ENCODE data around the gene DTNBP1. TPM values are rescaled to one million over a fixed set of nuclear protein-coding genes. Genes with fewer than 3 reads are reported as not detected.

The DTNBP1 gene
- total RNA-seq, 1 experiment from 2014 or later, result 28.2 TPM

DNA sequence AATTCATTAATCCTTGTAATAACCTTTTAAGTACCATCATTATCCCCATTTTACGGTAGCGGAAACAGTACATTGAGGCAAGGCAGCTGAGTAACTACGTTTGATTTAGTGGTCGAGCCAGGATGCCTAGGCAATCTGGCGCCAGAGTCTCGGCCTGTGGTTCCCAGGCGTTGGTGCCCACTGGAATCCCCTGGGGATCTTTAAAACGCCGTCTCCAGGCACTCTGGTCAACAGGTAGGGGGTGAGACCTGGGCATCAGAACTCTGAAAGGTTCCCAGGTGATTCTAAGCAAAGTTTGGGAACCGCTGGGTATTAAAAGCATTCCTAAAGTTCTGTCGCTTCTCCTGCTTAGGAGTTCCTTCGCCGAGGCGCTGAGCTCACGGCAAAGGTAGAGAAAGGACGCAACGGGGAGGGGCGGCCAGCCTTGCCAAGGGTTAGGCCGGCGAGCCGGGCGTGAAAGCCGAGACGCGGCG lies 939 bp downstream of the DTNBP1 start:
- no peaks in the 10 kb centered on the region for H3K9me3 ChIP-seq (ENCODE audit: low read depth, low read length, poor library complexity, severe bottlenecking)
- BruUV-seq (replicated peaks), result no TSS peak
- intact Hi-C loops (cut with micrococcal nuclease; ENCODE audit: unreplicated experiment), result no loop called here
- H3K27me3 ChIP-seq (replicated peaks; ENCODE audit: insufficient read depth, low read depth, low read length, poor library complexity), result no peaks in the 10 kb centered on the region
- no peaks in the 10 kb centered on the region for H3K36me3 ChIP-seq (ENCODE audit: insufficient read depth, low read length, poor library complexity, severe bottlenecking)
- DNase-seq (ENCODE audit: low spot score), result peak; percentile 25
- peaks cover 4% of the 10 kb centered on the region for H3K4me1 ChIP-seq (ENCODE audit: insufficient read depth, low read length, poor library complexity, severe bottlenecking)
- H3K4me3 ChIP-seq (ENCODE audit: low read depth, low read length, poor library complexity, severe bottlenecking), result peak overlapping the region; percentile 74
- H3K27ac ChIP-seq (ENCODE audit: low read depth, low read length, poor library complexity, severe bottlenecking), result peak overlapping the region; percentile 50
- no peak for TF ChIP-seq EZH2 (IDR thresholded peaks at IDR 0.05; ENCODE audit: borderline replicate concordance, low read depth, low read length, poor library complexity, severe bottlenecking)
- TF ChIP-seq, protein P1, sequence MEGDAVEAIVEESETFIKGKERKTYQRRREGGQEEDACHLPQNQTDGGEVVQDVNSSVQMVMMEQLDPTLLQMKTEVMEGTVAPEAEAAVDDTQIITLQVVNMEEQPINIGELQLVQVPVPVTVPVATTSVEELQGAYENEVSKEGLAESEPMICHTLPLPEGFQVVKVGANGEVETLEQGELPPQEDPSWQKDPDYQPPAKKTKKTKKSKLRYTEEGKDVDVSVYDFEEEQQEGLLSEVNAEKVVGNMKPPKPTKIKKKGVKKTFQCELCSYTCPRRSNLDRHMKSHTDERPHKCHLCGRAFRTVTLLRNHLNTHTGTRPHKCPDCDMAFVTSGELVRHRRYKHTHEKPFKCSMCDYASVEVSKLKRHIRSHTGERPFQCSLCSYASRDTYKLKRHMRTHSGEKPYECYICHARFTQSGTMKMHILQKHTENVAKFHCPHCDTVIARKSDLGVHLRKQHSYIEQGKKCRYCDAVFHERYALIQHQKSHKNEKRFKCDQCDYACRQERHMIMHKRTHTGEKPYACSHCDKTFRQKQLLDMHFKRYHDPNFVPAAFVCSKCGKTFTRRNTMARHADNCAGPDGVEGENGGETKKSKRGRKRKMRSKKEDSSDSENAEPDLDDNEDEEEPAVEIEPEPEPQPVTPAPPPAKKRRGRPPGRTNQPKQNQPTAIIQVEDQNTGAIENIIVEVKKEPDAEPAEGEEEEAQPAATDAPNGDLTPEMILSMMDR (conservative IDR thresholded peaks at IDR 0.05; ENCODE audit: low read depth, low read length), result no peak
- ChIA-PET CTCF (no interaction called here), POLR2A (ENCODE audit: low non-redundant PET) (interaction anchor here (0.6 to 0.7 kb wide), 3 partner anchors 65 to 1597 kb away, joined by 3 to 5 read pairs (median 4); no protein-coding TSS in a partner anchor)

DNA sequence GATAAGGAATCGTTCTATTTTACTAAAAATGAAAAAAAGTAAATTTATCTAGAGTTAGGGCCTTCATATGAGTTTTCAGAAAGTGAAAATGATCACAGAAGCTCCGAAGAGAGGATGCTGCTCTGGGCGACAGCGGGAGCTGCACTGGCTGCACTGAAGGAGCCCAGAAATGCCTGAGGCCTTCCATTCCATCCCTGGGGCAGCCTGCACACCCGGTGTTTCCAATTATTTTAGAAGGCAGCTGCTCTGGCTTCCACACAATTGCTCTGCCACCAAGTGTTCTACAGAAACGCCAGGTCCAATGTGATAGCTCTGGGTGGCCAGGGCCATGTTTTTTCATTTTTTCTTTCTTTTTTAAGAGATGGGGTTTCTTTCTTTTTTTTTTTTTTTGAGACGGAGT lies 3.6 kb downstream of the DTNBP1 start:
- Histone ChIP-seq H3K4me1 (ENCODE audit: insufficient read depth, low read length, poor library complexity, severe bottlenecking) (peaks cover 4% of the 10 kb centered on the region), H3K4me3 (ENCODE audit: low read depth, low read length, poor library complexity, severe bottlenecking) (no peak overlapping the region), H3K27ac (ENCODE audit: low read depth, low read length, poor library complexity, severe bottlenecking) (no peak overlapping the region), H3K27me3 (replicated peaks; ENCODE audit: insufficient read depth, low read depth, low read length, poor library complexity) (no peaks in the 10 kb centered on the region), H3K36me3 (ENCODE audit: insufficient read depth, low read length, poor library complexity, severe bottlenecking) (no peaks in the 10 kb centered on the region), H3K9me3 (ENCODE audit: low read depth, low read length, poor library complexity, severe bottlenecking) (no peaks in the 10 kb centered on the region)
- intact Hi-C loops (cut with micrococcal nuclease; ENCODE audit: unreplicated experiment), result no loop called here
- no TSS peak for BruUV-seq (replicated peaks)
- TF ChIP-seq, protein P1 (conservative IDR thresholded peaks at IDR 0.05; ENCODE audit: low read depth, low read length), result no peak
- TF ChIP-seq EZH2 (IDR thresholded peaks at IDR 0.05; ENCODE audit: borderline replicate concordance, low read depth, low read length, poor library complexity, severe bottlenecking), result no peak
- DNase-seq (ENCODE audit: low spot score), result no peak
- ChIA-PET CTCF (no interaction called here), POLR2A (ENCODE audit: low non-redundant PET) (no interaction called here)

DNA sequence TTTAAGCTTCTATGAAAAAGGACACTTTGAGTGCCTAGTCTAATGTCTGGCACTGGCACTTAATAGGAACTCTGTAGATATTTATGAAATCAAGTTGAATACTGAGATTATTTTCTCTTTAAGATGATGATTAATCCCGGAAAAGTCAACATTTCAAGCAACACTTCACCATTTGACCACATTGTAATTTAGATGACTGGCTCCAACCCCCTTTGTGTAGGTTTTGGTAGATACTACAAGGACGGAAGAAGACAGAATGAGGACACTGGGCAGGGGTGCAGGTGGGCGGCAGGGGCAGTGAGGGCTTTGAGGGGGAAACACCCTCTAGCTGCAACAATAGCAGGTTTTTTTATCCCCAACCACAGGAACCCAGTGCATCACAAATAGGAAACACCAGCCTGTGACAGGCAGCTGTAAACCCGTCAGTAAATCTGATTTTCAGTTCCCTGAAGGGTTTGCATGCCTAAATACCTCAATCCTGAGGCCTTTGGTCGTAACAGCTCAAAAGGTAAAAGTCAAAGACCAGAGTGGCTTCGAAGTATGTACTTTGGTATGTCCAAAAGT lies 4.6 kb downstream of the DTNBP1 start:
- peaks cover 4% of the 10 kb centered on the region for H3K4me1 ChIP-seq (ENCODE audit: insufficient read depth, low read length, poor library complexity, severe bottlenecking)
- no TSS peak for BruUV-seq (replicated peaks)
- no peaks in the 10 kb centered on the region for H3K36me3 ChIP-seq (ENCODE audit: insufficient read depth, low read length, poor library complexity, severe bottlenecking)
- no peak overlapping the region for H3K4me3 ChIP-seq (ENCODE audit: low read depth, low read length, poor library complexity, severe bottlenecking)
- H3K9me3 ChIP-seq (ENCODE audit: low read depth, low read length, poor library complexity, severe bottlenecking), result no peaks in the 10 kb centered on the region
- CTCF ChIA-PET, result no interaction called here
- TF ChIP-seq, protein P1 (conservative IDR thresholded peaks at IDR 0.05; ENCODE audit: low read depth, low read length), result no peak
- intact Hi-C loops (cut with micrococcal nuclease; ENCODE audit: unreplicated experiment), result no loop called here
- no peak overlapping the region for H3K27ac ChIP-seq (ENCODE audit: low read depth, low read length, poor library complexity, severe bottlenecking)
- POLR2A ChIA-PET (ENCODE audit: low non-redundant PET), result interaction anchor here (0.5 kb wide), 1 partner anchor 1618 kb away, joined by 3 read pairs; no protein-coding TSS in a partner anchor
- DNase-seq (ENCODE audit: low spot score), result no peak
- no peaks in the 10 kb centered on the region for H3K27me3 ChIP-seq (replicated peaks; ENCODE audit: insufficient read depth, low read depth, low read length, poor library complexity)

All from A673 (cell line).